ENCODE data around the gene IQCB1.
"Not testable (repeated sequence)": the region's sequence is repeated elsewhere in the genome, so short reads cannot be mapped to it uniquely, and the experiment has no call there.

IQCB1 gene

GRCh38 chr3:121747976-121748375, 86.9 kb downstream of the IQCB1 start:
- no peak for DNase-seq (ENCODE audit: low read depth)

- DNase-seq (ENCODE audit: low read depth), result not testable (repeated sequence)
These were observed 91.8 kb downstream of the IQCB1 start for GRCh38 chr3:121743106-121743505.

- DNase-seq (ENCODE audit: low read depth), result no peak
These were observed 94.0 kb downstream of the IQCB1 start for GRCh38 chr3:121740896-121741295.

GRCh38 chr3:121739902-121740301, 95.0 kb downstream of the IQCB1 start:
- no peak for DNase-seq (ENCODE audit: low read depth)

- no peak for DNase-seq (ENCODE audit: low read depth)
These were observed 97.2 kb downstream of the IQCB1 start for GRCh38 chr3:121737644-121738043.

GRCh38 chr3:121736112-121736511, 98.7 kb downstream of the IQCB1 start:
- DNase-seq (ENCODE audit: low read depth), result no peak

- no peak for DNase-seq (ENCODE audit: low read depth)
These were observed 99.7 kb downstream of the IQCB1 start for GRCh38 chr3:121735047-121735696.

- no peak for DNase-seq (ENCODE audit: low read depth)
These were observed 103.7 kb downstream of the IQCB1 start for GRCh38 chr3:121730940-121731687.

- DNase-seq (ENCODE audit: low read depth), result no peak
These were observed 110.7 kb downstream of the IQCB1 start for GRCh38 chr3:121724130-121724529.

- DNase-seq (ENCODE audit: low read depth), result no peak
These were observed 111.4 kb downstream of the IQCB1 start for GRCh38 chr3:121723485-121723884.

GRCh38 chr3:121722411-121722810, 112.4 kb downstream of the IQCB1 start:
- DNase-seq (ENCODE audit: low read depth), result no peak

- DNase-seq (ENCODE audit: low read depth), result no peak
These were observed 114.7 kb downstream of the IQCB1 start for GRCh38 chr3:121720163-121720562.
